ENCODE results near the gene IFT52.
A peak's percentile ranks its signal among the peaks of the same experiment; 100 is the strongest.
"Not testable (repeated sequence)": the region's sequence is repeated elsewhere in the genome, so short reads cannot be mapped to it uniquely, and the experiment has no call there.

The IFT52 gene

GRCh38 chr20:43653966-43654365 lies 63.2 kb downstream of the IFT52 start:
- no peak for DNase-seq

DNA sequence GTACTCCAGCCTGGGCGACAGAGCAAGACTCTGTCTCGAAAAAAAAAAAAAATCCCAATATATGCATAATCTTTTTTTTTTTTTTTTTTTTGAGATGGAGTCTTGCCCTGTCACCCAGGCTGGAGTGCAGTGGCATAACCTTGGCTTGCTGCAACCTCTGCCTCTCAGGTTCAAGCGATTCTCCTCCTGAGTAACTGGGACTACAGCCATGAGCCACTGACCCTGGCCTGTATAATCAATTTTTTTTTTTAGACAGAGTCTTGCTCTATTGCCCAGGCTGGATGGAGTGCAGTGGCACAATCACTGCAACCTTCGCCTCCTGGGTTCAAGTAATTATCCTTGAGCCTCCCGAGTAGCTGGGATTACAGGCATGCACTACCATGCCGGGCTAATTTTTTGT lies 64.4 kb downstream of the IFT52 start:
- DNase-seq = not testable (repeated sequence)

GRCh38 chr20:43655937-43656336 lies 65.2 kb downstream of the IFT52 start:
- DNase-seq = no peak

GRCh38 chr20:43658069-43658722 lies 67.5 kb downstream of the IFT52 start:
- no peak for DNase-seq

DNA sequence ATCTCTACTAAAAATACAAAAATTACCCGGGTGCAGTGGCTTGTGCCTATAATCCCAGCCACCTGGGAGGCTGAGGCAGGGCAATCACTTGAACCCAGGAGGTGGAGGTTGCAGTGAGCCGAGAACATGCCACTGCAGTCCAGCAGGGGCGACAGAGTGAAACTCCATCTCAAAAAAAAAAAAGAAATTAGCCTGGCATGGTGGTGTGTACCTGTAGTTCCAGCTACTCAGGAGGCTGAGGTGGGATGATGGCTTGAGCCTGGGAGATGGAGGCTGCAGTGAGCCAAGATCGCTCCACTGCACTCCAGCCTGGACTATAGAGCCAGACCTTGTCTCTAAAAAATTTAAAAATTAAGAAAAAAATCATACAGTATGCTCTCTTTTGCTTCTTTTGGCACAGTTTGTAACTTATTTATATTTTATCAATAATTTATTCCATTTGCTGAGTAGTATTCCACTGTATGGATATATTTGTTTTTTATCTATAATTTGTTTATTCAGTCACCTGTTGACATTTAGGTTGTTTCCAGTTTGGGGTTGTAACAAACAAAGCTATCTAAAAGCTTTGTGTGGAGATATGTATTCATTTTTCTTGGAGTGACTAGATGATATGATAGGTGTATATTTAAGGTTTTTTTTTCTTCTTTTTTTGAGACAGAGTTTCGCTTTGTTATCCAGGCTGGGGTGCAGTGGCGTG lies 68.1 kb downstream of the IFT52 start:
- DNase-seq = no peak

- DNase-seq = no peak
Observed at GRCh38 chr20:43662943-43663655, 72.4 kb downstream of the IFT52 start.

DNA sequence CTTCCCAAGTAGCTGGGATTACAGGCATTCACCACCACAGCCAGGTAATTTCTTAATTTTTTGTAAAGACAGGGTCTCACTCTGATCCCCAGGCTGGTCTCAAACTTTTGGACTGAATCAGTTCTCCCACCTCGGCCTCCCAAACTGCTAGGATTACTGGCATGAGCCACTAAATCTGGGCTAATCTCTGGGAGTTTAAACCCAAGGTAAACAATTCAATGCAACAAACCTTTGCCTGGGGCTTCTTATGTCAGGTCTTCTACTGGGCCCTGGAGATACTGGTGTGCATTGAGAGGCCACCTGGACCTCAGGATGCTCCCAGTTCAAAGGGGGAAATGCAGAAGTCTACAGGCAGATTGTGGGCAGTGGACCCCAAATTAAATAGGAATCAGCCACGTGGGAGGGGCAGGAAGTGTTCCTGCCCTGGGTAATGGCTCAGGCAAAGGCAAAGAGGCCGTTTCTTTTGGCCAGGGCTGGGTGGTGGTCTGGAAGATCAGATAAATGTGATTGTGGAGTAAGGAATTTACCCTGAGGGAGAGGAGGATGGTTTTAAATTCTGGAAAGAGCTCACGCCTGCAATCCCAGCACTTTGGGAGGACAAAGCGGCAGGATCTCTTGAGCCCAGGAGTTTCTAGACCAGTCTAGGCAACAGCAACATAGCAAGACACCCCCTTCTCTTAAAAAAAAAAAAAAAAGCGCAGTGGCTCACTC lies 74.9 kb downstream of the IFT52 start:
- DNase-seq = no peak

DNA sequence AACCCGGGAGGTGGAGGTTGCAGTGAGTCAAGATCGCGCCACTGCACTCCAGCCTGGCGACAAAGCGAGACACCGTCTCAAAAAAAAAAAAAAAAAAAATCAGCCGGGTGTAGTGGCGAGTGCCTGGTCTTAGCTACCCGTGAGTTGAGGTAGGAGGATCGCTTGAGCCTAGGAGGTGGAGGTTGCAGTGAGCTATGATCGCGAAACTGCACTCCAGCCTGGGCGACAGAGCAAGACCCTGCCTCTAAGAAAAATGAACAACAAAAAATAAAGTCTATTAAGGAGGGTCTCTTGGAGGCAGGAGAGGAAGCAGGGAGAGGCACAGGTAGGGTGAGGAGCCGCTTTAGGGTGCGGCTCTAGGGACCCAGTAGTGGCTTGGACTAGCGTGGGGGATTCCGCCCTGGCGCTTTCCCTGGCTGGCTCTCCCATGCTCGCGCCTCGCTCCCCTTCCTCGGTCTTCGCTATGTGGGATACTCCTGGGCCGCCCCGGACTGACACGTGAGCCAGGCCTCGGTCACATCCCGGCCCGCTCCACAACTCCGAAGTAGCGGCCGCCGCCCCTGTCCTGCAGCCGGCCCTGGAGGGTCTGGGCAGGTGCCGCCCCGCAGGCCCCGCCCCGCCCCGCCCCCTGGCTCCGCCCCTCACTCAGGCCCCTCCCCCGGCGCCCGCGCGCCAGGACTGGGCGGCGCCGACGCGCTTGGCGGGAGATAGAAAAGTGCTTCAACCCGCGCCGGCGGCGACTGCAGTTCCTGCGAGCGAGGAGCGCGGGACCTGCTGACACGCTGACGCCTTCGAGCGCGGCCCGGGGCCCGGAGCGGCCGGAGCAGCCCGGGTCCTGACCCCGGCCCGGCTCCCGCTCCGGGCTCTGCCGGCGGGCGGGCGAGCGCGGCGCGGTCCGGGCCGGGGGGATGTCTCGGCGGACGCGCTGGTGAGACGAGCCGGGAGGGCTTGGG lies 75.9 kb downstream of the IFT52 start, which contains the start of gene MYBL2:
MYBL2 (plus strand) TSS at position 739 of the 953 bp plus-strand sequence; CDS start at position 909, 170 bp downstream.
- peak; percentile 47 to 68 for DNase-seq

DNA sequence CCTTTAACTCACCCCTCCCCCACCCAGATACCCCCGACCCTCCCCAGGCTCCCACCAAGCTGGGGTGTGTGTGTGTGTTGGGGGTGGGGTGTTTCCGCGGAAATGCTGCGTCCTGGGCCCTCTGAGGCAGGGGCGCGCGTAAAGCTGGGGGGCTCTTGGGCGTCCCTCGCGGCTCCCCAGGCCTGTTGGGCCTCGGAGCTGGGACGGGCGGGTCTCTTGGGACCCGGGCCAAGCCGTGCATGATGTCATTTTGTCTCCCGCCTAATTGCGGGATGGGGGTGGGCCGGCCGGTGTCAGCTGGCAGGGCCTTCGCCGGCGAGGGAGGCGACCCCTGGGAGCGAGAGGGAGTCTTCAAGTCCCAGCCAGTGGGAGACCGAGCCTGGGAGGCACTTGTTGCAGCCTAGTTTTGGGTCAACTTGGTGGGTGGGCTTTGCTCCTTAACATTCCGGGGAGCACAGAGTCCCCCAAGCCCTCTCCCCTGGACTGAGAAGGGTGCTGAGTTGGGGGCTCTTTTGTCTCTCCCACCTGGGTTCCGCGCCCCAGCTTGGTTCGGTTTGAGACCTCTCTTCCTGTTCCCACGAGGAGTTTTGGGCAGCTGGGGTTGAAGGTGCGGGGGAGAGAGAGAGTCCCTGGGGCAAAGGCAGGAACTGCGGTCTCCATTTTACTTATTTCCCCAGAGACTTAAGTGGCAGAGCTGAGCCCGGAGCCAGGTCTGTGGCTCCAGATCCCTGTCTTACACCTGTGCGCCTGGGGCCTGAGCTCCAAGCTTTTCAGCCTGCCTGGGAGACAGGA lies 76.8 kb downstream of the IFT52 start:
- peak in 1 of 2 donors; percentile 1 for DNase-seq

DNA sequence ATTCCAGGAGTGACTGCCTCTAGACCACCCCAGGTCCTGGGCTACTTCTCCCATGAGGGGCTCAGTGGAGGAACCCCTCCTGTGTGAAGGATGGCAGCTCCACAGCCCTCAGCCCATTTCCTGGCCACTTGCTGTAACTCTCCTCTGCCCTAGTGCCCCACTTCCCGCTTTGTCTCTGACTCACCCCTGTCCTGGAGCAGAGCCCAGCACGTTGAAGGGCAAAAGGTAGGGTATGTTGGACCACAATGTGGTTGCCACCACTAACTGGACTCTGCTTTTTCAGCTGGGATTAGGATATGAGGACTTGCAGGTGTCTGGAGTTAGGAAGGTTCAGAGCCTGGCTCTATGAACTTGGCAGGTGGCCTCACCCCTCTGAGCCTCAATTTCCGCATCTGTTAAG lies 78.6 kb downstream of the IFT52 start:
- no peak for DNase-seq

DNA sequence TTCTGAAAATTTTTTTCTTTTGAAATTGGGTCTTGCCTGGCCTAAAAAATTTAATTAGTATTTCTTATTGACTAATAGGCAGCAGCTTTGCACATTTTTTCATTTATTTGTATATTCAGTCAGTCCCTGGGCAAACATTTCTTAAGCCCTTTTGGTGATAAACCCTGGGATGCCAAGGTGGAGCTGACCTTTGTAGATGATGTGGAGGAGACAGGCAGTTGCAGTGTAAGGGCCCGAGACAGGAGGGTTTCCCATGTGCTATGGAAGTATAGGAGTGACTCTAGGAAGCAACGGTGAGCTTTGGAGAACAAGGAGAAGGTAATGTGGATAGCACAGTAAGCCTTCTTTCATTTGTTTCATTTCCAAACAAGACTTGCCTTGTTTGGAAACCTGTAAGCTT lies 79.7 kb downstream of the IFT52 start:
- no peak for DNase-seq

GRCh38 chr20:43676368-43676767 lies 85.6 kb downstream of the IFT52 start:
- no peak for DNase-seq

GRCh38 chr20:43680981-43681380 lies 90.2 kb downstream of the IFT52 start:
- no peak for DNase-seq

- DNase-seq = no peak
Observed at GRCh38 chr20:43681468-43681942, 90.8 kb downstream of the IFT52 start.

DNA sequence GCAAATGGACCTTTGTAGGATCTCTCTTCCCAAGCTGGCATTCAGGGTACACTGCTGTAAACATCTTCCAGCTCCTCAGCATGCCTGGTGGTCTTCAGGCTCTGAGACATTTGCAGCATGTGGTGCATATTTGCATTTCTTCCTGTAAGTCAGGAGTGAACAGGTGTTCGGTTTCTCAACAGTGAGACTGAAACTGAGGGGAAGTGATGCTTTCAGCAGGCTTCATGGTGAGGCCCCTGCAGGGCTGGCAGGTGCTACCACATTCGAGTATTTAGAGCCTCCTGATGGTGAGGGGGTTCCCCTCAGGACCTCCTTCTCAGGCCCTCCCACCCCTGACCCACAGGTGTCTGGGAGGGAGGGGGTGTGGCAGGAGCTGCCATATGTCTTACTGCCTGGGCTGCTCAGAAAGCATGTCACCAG lies 91.3 kb downstream of the IFT52 start:
- no peak for DNase-seq

GRCh38 chr20:43682446-43682845 lies 91.7 kb downstream of the IFT52 start:
- DNase-seq = no peak

DNA sequence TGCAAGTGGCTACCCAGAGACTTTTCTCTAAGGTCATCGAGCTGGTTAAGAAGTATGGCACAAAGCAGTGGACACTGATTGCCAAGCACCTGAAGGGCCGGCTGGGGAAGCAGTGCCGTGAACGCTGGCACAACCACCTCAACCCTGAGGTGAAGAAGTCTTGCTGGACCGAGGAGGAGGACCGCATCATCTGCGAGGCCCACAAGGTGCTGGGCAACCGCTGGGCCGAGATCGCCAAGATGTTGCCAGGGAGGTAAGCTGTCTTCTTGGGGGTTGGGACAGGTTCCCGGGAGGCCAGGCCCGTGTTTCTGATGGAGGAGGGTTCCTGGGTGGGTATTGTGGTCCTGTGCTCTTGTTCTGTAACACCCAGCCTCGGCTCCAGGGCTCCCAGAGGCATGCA lies 96.1 kb downstream of the IFT52 start:
- no peak for DNase-seq

DNA sequence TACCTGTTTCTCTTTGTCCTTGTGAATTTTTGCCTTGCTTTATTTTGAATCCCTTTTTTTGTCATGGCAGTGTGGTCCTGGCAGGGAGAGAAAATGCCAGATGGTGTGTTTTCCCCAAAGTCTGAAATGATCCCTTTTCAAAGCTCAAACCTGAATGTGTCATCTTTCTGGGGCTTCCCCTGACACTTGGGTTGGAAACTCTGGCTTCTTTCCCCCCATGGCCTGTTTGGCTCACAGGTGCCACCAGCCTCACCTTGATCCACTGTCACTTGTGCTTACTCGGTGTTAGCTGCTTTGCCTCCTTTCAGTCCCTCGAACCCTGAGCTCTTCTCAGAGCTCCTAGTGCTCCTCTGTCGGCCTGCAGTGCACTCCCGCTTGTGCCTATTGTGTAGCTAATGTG lies 98.4 kb downstream of the IFT52 start:
- DNase-seq = no peak

DNA sequence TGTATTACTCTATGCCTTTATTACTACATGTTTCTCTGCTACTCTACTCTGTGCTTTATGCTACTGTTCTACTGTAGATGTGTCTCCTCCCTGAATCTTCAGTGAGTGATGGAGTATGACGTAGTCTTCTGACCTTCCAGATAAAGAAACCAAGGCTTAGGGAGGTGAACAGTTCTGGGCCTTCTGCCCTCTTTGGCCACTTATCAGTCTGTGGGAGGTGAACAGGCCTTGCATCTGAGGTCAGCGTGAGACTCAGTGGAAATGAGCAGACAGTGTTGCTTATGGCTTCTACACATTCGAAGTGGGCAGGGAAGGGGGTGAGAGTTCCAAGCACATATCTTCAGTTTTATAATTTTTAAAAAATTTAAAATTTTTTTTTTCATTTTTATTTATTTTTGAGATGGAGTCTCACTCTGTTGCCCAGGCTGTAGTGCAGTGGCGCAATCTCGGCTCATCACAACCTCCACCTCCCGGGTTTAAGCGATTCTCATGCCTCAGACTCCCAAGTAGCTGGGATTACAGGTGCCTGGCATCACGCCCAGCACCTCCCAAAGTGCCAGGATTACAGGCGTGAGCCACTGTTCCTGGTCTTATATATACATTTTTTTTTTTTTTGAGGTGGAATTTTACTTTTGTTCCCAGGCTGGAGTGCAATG lies 100.3 kb downstream of the IFT52 start:
- DNase-seq = no peak

GRCh38 chr20:43691928-43692524 lies 101.3 kb downstream of the IFT52 start:
- DNase-seq = peak; percentile 42 to 69

Measured in inflammatory macrophage treated with lipopolysaccharide for 1 hour (primary cell).